GM12878 (cell line): ENCODE measurements around the gene LYRM2.

Experiments used
- FOXM1 ChIP-seq: IDR thresholded peaks from 2 replicates; pipeline ENCODE4 v1.6.1; 2012; ENCODE audit warnings: low read depth, mild to moderate bottlenecking, inconsistent platforms, low read length, moderate library complexity
- HDGF ChIP-seq: fragments of 450-650 bp; IDR thresholded peaks from 2 replicates; pipeline ENCODE4 v1.6.1; 2016; ENCODE audit warnings: antibody characterized with exemption
- MEF2A ChIP-seq: IDR thresholded peaks from 2 replicates; pipeline ENCODE4 v1.6.1; 2011; ENCODE audit warnings: low read depth, mild to moderate bottlenecking, low read length, moderate library complexity; ENCODE audit not compliant: insufficient read depth
- MEF2B ChIP-seq: fragments of 450-650 bp; IDR thresholded peaks from 2 replicates; pipeline ENCODE4 v1.6.1; 2018; ENCODE audit warnings: mild to moderate bottlenecking, moderate library complexity; ENCODE audit not compliant: partially characterized antibody, poor library complexity, severe bottlenecking
- MTA3 ChIP-seq: IDR thresholded peaks from 2 replicates; pipeline ENCODE4 v1.6.1; 2012; ENCODE audit warnings: low read length, inconsistent platforms, borderline replicate concordance
- POLR2AphosphoS5 ChIP-seq: IDR thresholded peaks from 2 replicates; pipeline ENCODE4 v1.6.1; 2011; ENCODE audit warnings: mild to moderate bottlenecking, low read length, inconsistent platforms
- POU2F2 ChIP-seq: IDR thresholded peaks from 3 replicates; pipeline ENCODE4 v1.6.1; 2011; ENCODE audit warnings: low read depth, mild to moderate bottlenecking, low read length, borderline replicate concordance
- RBBP5 ChIP-seq: fragments of 200-600 bp; sonication (generic); conservative IDR thresholded peaks from 2 replicates; pipeline ENCODE4 v1.6.1; 2016
- YBX1 ChIP-seq: fragments of 450-650 bp; IDR thresholded peaks from 2 replicates; pipeline ENCODE4 v1.6.1; 2016; ENCODE audit warnings: antibody characterized with exemption
- TF ChIP-seq, protein P1 (sequence below): IDR thresholded peaks from 2 replicates; pipeline ENCODE4 v1.6.1; 2011; ENCODE audit warnings: low read depth, low read length, improper control_type of control experiment, borderline replicate concordance
- TF ChIP-seq, protein P2 (sequence below): fragments of 450-650 bp; IDR thresholded peaks from 2 replicates; pipeline ENCODE4 v1.6.1; 2017; ENCODE audit warnings: antibody characterized with exemption, mild to moderate bottlenecking, moderate library complexity
- TF ChIP-seq, protein P3 (sequence below), 3 experiments: IDR thresholded peaks in 2 of 3; conservative IDR thresholded peaks in 1 of 3; 2 replicates each; pipeline ENCODE4 v1.5.1; 2011; ENCODE audit warnings: low read depth in 3 of 3, low read length in 3 of 3, mild to moderate bottlenecking in 3 of 3, control low read depth in 2 of 3, moderate library complexity in 2 of 3, inconsistent platforms in 1 of 3, mixed read lengths in 1 of 3; ENCODE audit not compliant: control insufficient read depth in 2 of 3, insufficient read depth in 1 of 3; ENCODE audit errors: extremely low read depth in 1 of 3
- TF ChIP-seq, protein P4 (sequence below): IDR thresholded peaks from 2 replicates; pipeline ENCODE4 v1.6.1; 2011; ENCODE audit warnings: low read depth, mild to moderate bottlenecking, low read length, moderate library complexity, borderline replicate concordance; ENCODE audit errors: extremely low read depth
- TF ChIP-seq, protein P5 (sequence below): IDR thresholded peaks from 2 replicates; pipeline ENCODE4 v1.6.1; 2012; ENCODE audit warnings: low read depth, low read length, improper control_type of control experiment

DNA sequence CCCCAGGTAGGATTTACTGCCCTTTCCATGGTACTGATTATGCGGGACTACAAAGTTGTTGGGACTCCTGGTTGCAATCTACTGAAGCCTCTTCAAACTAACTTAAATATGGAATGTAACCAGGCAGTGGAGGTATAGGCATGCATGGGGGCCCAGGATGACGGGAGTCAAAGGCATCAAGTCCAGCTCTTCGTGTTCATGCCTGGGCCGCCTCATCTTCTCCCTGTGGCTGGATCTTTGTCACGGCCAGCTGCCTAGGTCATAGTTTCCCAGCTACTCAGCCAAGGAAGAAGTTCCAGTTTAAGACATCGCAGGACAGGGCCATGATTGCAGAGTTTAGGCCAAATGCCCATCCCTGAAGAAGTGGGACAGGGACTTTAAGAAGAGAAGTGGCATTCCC lies 20.5 kb downstream of the LYRM2 start:
- no peak for TF ChIP-seq POLR2AphosphoS5
- TF ChIP-seq RBBP5 = no peak
- no peak for TF ChIP-seq YBX1
- TF ChIP-seq, protein P1, sequence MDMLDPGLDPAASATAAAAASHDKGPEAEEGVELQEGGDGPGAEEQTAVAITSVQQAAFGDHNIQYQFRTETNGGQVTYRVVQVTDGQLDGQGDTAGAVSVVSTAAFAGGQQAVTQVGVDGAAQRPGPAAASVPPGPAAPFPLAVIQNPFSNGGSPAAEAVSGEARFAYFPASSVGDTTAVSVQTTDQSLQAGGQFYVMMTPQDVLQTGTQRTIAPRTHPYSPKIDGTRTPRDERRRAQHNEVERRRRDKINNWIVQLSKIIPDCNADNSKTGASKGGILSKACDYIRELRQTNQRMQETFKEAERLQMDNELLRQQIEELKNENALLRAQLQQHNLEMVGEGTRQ = no peak
- TF ChIP-seq MEF2A = no peak
- TF ChIP-seq, protein P2, sequence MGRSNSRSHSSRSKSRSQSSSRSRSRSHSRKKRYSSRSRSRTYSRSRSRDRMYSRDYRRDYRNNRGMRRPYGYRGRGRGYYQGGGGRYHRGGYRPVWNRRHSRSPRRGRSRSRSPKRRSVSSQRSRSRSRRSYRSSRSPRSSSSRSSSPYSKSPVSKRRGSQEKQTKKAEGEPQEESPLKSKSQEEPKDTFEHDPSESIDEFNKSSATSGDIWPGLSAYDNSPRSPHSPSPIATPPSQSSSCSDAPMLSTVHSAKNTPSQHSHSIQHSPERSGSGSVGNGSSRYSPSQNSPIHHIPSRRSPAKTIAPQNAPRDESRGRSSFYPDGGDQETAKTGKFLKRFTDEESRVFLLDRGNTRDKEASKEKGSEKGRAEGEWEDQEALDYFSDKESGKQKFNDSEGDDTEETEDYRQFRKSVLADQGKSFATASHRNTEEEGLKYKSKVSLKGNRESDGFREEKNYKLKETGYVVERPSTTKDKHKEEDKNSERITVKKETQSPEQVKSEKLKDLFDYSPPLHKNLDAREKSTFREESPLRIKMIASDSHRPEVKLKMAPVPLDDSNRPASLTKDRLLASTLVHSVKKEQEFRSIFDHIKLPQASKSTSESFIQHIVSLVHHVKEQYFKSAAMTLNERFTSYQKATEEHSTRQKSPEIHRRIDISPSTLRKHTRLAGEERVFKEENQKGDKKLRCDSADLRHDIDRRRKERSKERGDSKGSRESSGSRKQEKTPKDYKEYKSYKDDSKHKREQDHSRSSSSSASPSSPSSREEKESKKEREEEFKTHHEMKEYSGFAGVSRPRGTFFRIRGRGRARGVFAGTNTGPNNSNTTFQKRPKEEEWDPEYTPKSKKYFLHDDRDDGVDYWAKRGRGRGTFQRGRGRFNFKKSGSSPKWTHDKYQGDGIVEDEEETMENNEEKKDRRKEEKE = no peak
- no peak for TF ChIP-seq HDGF
- TF ChIP-seq, protein P3, sequence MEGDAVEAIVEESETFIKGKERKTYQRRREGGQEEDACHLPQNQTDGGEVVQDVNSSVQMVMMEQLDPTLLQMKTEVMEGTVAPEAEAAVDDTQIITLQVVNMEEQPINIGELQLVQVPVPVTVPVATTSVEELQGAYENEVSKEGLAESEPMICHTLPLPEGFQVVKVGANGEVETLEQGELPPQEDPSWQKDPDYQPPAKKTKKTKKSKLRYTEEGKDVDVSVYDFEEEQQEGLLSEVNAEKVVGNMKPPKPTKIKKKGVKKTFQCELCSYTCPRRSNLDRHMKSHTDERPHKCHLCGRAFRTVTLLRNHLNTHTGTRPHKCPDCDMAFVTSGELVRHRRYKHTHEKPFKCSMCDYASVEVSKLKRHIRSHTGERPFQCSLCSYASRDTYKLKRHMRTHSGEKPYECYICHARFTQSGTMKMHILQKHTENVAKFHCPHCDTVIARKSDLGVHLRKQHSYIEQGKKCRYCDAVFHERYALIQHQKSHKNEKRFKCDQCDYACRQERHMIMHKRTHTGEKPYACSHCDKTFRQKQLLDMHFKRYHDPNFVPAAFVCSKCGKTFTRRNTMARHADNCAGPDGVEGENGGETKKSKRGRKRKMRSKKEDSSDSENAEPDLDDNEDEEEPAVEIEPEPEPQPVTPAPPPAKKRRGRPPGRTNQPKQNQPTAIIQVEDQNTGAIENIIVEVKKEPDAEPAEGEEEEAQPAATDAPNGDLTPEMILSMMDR (IDR thresholded peaks at IDR 0.05 in 2 of 3, conservative IDR thresholded peaks at IDR 0.05 in 1 of 3; ENCODE audit: control insufficient read depth in 2 of 3, extremely low read depth in 1 of 3, insufficient read depth in 1 of 3, low read depth in 3 of 3, low read length in 3 of 3) = no peak
- TF ChIP-seq MTA3 = no peak
- no peak for TF ChIP-seq FOXM1
- TF ChIP-seq, protein P4, sequence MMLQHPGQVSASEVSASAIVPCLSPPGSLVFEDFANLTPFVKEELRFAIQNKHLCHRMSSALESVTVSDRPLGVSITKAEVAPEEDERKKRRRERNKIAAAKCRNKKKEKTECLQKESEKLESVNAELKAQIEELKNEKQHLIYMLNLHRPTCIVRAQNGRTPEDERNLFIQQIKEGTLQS = no peak
- TF ChIP-seq, protein P5, sequence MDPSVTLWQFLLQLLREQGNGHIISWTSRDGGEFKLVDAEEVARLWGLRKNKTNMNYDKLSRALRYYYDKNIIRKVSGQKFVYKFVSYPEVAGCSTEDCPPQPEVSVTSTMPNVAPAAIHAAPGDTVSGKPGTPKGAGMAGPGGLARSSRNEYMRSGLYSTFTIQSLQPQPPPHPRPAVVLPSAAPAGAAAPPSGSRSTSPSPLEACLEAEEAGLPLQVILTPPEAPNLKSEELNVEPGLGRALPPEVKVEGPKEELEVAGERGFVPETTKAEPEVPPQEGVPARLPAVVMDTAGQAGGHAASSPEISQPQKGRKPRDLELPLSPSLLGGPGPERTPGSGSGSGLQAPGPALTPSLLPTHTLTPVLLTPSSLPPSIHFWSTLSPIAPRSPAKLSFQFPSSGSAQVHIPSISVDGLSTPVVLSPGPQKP = no peak
- TF ChIP-seq MEF2B = no peak
- TF ChIP-seq POU2F2 = no peak
